Measurements from ENCODE around the gene ATP9A.

ATP9A gene

DNA sequence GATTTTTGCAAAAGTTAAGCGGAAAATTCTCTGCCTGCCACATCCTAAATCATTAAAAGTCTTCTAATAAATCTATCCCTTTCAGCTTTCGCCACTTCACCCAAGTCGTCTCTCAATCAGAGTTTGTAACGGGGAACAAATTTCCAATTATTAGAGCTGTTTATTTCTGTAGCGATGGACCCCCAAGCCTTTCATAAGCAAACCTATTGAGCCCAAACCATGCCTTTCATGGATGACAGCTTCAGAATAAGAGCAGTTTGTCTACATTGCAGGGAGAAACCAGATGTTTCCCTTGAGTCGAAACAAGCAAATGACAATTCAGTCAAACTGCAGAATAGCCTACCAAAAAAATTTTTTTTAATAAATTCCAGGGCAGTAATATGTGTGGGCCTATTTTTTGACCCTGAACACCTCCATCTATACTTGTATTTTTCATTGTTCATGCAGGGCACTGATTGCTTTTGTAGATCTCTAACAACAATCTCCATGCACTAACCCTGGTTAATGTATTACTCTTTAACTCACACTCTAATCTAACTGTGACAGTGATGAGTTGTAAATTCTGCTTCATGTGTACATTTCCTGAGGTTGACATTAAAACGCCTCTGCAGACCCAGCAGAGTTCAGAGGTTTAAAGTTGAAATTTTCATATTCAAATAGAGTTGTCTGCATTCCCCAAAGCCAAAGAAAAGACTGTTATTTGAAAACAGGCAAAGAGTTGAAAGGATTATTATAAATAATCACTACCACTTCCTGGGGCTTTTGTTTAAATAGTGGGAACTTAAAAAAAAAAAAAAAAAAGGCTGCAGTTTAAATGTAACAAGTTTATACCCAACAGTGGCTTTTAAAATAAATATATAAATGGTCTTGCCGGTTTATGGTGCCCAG is 64.5 kb downstream of the ATP9A start:
- Histone ChIP-seq H3K27me3 (ENCODE audit: control insufficient read depth, insufficient read depth, low read length) (no peaks in the 10 kb centered on the region), H3K9ac (no peak overlapping the region), H2AFZ (no peak overlapping the region), H3K27ac (no peak overlapping the region), H3K4me2 (ENCODE audit: low read length) (no peak overlapping the region), H3K4me1 (no peaks in the 10 kb centered on the region), H3K4me3 (ENCODE audit: low read depth, low read length) (no peak overlapping the region), H3K79me2 (no peaks in the 10 kb centered on the region), H3K36me3 (ENCODE audit: control insufficient read depth, insufficient read depth, low read length) (no peaks in the 10 kb centered on the region), H3K9me3 (ENCODE audit: control insufficient read depth, low read length) (no peaks in the 10 kb centered on the region)
- TF ChIP-seq, protein P1, sequence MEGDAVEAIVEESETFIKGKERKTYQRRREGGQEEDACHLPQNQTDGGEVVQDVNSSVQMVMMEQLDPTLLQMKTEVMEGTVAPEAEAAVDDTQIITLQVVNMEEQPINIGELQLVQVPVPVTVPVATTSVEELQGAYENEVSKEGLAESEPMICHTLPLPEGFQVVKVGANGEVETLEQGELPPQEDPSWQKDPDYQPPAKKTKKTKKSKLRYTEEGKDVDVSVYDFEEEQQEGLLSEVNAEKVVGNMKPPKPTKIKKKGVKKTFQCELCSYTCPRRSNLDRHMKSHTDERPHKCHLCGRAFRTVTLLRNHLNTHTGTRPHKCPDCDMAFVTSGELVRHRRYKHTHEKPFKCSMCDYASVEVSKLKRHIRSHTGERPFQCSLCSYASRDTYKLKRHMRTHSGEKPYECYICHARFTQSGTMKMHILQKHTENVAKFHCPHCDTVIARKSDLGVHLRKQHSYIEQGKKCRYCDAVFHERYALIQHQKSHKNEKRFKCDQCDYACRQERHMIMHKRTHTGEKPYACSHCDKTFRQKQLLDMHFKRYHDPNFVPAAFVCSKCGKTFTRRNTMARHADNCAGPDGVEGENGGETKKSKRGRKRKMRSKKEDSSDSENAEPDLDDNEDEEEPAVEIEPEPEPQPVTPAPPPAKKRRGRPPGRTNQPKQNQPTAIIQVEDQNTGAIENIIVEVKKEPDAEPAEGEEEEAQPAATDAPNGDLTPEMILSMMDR (IDR thresholded peaks at IDR 0.05) = no peak

DNA sequence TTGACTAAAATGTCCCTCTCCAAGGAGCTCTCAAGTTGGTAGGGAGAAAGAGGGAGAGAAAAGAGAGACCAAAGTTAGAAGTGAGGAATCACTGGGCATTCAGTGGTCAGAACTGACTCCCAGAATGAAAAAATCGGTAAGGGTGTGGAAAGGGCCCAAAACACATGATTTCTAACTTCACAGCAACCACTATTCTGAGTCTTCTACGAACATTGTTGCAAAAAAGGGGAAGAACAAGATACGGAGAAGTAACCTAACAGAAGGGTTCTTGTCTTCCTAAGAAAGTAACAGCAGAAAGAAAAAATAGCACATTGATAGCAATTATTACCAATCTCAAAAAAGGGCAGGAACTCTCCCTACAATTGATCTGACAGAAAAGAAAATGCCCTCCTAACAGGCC is 65.6 kb downstream of the ATP9A start:
- H3K27me3 ChIP-seq (ENCODE audit: control insufficient read depth, insufficient read depth, low read length) = no peaks in the 10 kb centered on the region
- H2AFZ ChIP-seq = no peak overlapping the region
- H3K4me3 ChIP-seq (ENCODE audit: low read depth, low read length) = no peak overlapping the region
- H3K79me2 ChIP-seq = no peaks in the 10 kb centered on the region
- no peak overlapping the region for H3K4me2 ChIP-seq (ENCODE audit: low read length)
- peaks cover 2% of the 10 kb centered on the region for H3K4me1 ChIP-seq
- no peak overlapping the region for H3K9ac ChIP-seq
- TF ChIP-seq, protein P1 (IDR thresholded peaks at IDR 0.05) = no peak
- H3K9me3 ChIP-seq (ENCODE audit: control insufficient read depth, low read length) = no peaks in the 10 kb centered on the region
- H3K36me3 ChIP-seq (ENCODE audit: control insufficient read depth, insufficient read depth, low read length) = no peaks in the 10 kb centered on the region
- H3K27ac ChIP-seq = no peak overlapping the region

DNA sequence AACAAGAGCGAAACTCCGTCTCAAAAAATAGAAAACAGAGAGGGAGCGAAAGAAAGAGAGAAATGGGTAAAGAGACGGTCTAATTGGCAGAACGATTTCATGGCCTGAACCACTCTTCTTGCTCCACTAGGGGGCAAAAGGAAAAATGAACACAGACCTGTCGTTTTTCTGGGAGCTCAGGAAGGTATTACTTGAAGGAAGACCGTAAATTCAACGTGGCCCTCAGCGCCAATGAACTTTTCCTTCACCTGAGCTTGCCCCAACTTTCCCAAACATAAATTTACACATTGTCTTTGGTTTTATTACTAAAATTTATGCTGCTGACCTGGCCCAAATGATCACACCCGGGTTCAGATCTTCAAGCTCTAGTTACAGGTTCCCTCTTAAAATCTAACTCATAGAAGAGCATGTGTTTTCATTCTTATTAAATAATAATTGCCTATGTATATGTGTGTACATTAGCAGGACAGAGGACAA is 67.3 kb downstream of the ATP9A start:
- Histone ChIP-seq H3K36me3 (ENCODE audit: control insufficient read depth, insufficient read depth, low read length) (no peaks in the 10 kb centered on the region), H3K27me3 (ENCODE audit: control insufficient read depth, insufficient read depth, low read length) (no peaks in the 10 kb centered on the region), H3K4me2 (ENCODE audit: low read length) (no peak overlapping the region), H3K9me3 (ENCODE audit: control insufficient read depth, low read length) (no peaks in the 10 kb centered on the region), H3K4me3 (ENCODE audit: low read depth, low read length) (no peak overlapping the region), H3K27ac (no peak overlapping the region), H3K79me2 (no peaks in the 10 kb centered on the region), H2AFZ (no peak overlapping the region), H3K9ac (no peak overlapping the region), H3K4me1 (peaks cover 17% of the 10 kb centered on the region)
- TF ChIP-seq, protein P1 (IDR thresholded peaks at IDR 0.05) = peak; percentile 51

DNA sequence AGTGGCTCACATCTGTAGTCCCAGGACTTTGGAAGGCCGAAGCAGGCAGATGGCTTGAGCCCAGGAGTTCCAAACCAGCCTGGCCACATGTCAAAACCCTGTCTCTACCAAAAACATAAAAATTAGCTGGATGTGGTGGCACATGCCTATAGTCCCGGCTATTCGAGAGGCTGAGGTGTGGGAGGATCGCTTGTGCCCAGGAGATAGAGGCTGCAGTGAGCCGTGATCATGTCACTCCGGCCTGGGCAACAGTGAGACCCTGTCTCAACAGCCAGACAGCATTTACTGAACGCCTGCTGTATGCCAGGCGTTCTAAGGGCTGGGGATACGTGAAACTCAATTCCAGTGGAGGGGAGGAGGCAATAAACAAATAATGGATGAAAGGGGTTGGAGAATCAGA is 69.9 kb downstream of the ATP9A start:
- Histone ChIP-seq H3K4me3 (ENCODE audit: low read depth, low read length) (no peak overlapping the region), H3K4me2 (ENCODE audit: low read length) (no peak overlapping the region), H3K27me3 (ENCODE audit: control insufficient read depth, insufficient read depth, low read length) (no peaks in the 10 kb centered on the region), H3K79me2 (no peaks in the 10 kb centered on the region), H3K4me1 (peaks cover 21% of the 10 kb centered on the region), H3K9ac (no peak overlapping the region), H3K9me3 (ENCODE audit: control insufficient read depth, low read length) (no peaks in the 10 kb centered on the region), H3K36me3 (ENCODE audit: control insufficient read depth, insufficient read depth, low read length) (no peaks in the 10 kb centered on the region), H3K27ac (no peak overlapping the region), H2AFZ (no peak overlapping the region)
- TF ChIP-seq, protein P1 (IDR thresholded peaks at IDR 0.05) = no peak

Data from parathyroid adenoma (tissue), 2 donors.